Stimulated activated CD8-positive, alpha-beta memory T cell treated with anti-CD3 and anti-CD28 coated beads, Interleukin-15, amount 100 ng/mL, for 1 hour (primary cell): ENCODE results near the gene GRIN2C.

Experiments
- DNase-seq: peaks from one replicate; pipeline ENCODE4 v3.0.0-alpha.2; 2020; ENCODE audit warnings: low read depth

GRIN2C gene

DNA sequence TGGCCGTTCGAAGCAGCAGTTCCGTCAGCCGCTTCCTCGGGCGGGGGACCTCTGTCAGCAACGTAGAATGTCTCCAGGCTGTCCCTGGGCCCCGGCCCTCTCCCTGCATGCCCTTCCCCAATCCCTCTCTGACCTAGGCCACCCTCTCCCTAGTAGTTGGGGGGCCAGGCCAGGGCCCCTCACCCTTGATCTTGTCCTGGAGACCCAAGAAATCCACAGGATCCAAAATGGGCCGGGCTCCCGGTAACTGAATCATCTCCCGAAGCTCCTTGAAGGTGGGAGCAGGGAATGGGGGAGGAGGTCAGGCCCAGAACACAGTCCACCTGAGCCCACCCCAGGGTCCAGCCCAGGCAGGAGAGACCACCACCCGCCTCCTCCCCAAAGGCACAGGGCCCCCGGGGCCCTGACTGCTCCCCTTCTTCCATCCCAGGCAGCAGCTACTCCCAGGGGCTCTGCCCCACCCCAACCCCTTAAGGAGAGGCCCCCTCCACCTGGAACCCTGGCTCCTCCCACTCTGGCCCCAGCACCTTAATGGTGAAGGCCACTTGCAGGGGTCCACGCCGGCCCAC is 4.7 kb upstream of the GRIN2C start:
- no peak for DNase-seq

- no peak for DNase-seq
These were observed 4.0 kb upstream of the GRIN2C start for GRCh38 chr17:74863420-74864296.

DNA sequence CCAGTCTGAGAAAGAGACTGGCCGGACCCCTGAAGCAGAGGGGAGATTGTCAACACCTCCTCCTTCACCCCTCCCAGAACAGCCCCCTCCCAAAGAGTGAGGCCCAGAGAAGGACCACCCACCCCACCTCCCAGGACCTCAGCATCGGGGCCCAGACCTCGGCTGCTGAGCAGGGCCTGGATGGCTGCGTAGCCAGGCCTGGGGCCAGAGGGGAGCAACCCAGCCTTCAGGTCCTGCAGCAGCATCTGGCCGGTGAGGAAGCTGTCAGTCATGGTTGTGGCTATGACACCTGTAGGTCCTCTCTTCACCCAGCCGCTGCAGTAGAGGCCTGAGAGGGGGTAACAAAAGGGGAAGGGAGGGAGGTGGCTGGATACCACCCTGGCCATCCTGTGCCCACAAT is 3.2 kb upstream of the GRIN2C start:
- no peak for DNase-seq

DNA sequence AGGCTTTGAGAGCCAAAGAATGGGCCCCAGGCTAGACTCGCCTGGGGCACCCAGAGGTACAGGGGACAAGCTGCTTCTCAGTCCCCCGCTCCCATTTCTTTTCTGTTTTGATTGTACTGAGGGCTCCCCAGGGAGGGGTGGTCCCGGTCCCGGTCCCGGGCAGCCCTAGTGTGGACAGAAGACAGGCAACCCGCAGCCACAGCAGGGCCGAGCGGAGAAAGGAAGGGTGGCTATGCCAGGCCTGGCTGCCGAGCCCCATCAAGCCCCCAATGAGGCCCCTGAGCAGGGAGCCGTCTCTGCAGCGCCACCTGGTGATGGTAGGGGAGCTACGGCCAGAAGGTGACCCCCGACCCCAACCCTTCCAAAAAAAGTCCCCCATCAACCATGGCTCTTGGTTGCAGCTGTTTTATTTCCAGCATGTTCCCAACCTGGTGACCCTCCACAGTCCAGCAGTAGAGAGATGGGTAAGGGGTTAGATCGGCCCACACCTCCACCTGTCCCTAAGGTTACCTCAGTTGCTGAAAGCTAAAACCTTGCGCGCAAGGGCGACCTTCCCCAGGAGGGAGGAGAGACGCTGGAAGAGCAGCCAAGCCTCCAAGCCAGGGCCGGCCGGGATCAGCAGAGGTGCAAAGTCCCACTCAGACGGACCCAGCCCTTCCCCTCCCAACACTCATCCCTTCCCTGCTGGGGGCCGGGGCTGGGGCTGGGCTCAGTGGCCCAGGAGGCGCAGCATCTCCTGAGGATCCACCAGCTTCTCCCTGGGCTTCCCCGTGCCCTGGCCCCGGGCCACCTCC is 2.6 kb upstream of the GRIN2C start:
- DNase-seq, result peak; percentile 61

DNA sequence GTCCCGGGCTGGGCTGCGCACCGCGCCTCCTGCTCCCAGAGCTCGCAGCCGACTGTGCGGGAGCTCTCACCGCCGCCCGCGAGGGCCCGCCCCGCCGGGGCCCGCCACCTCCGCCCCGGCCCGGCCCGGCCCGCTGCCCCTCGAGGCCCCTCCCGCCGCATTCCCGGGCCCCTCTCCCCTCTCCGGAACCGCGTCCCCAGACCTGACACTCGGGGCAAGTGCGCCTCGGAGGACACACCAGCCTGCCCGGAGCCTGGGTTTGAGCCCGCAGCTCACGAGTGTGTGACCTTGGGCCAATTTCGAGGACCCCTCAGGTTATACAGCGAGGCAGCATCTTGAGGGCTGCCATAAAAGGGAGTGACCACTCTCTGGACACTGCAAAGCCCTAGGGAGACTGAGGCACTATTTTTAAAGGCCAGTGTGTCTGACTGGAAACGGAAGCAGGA is 2.0 kb upstream of the GRIN2C start:
- DNase-seq, result no peak

- no peak for DNase-seq
These were observed 1.4 kb upstream of the GRIN2C start for GRCh38 chr17:74860872-74861661.

DNA sequence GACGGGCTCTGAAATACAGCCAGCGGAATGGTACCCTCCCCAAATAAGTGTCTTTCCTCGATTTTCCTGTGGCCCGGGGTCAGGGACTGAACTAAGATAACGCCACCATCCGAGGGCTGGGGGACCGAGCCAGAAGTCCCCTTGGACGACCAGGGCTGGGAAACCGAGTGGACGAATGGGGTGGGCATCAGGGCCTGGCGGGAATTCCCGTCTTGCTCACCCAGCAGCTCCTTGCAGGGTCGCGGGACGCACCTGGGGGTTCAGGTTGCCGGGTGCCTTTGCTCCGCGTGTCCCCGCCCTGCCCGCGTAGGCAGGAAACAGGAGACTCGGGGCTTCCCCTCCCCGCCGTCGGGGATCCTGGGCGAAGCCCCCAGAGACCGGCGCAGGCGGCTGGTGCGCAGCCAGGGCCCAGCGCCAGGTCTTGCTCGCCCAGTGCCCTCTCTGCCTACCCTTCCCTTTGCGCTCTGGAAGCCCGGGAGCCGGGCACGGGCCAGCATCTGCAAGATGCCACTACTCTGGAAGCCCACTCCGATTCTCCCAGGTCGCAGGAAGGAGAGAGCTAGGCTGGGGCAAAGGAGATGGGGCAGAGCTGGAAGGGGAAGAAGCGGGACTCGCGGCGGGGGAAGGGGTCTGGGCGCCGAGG is 665 bp upstream of the GRIN2C start:
- DNase-seq, result no peak

DNA sequence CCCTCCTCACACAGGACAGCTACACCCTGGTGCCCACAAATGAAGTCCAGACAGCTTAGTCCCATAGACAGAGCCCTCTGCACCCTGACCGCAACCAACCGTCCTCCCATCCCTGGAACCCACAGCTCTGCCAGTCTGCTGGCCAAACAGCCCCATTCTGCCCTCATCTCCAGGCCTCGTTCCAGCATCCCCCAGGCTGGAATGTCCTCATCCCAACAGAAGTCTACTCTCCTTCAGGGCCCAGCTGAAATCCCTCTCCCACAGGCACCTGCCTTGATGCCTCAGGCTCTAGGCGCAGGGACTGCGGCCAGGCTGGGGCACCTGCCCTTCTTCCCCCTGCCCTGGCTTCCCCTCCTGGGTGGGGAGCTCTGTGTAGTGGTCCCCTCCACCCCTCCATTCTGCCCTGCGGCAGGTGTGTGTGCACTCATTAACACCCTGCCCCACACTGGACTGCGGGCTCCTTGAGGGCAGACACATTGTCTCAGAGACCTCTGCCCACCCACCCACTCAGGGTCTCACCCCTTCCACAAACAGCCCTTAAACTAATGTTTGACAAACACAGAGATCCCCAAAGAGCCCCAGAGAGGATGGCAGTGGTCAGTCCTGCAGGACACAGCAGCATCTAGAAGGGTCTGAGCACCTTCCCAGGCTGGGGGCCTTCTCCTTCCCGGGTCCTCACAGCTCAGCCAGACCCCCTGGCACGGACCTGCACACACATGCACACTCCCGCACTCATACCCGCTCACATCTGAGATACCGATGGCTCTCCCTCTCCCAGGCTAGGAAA is 820 bp downstream of the GRIN2C start:
- no peak for DNase-seq

- DNase-seq, result no peak
These were observed 2.5 kb downstream of the GRIN2C start for GRCh38 chr17:74857191-74857590.

DNA sequence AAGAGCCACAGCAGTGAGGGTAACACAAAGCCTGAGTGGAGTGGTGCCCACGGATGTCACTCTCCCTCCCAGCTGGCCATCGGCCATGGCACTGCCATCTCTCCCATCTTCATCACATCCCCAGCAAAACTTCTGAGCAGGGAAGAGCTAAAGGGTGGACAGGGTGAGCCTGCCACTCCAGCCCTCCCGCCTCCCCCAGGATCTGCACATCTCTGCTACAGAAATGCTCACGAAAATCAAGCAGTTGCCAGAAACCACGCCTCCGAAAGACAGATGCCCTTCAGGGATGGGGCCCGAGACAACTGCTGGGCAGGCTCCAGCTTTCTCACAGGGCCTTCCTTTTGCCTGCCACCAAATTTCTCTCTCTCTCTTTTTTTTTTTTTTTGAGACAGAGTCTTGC is 3.6 kb downstream of the GRIN2C start:
- no peak for DNase-seq

DNA sequence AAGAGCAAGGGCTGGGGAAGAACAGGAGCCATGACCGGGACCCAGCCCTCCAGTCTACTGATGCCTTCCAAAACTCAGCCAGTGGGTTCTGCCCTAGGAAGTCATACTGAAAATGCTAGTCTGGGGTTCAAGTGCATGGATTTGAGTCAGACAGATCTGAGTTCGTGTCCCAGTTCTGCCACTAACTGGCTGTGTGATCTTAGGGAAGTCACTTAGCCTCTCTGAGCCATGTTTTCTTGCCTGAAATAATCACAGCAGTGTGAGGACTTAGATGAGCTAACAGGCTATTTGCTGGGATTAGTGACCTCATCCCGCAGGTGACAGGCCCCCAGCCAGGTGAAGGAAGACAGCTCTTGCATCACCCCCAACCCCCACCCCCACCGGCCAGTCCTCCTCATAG is 4.4 kb downstream of the GRIN2C start:
- no peak for DNase-seq

DNA sequence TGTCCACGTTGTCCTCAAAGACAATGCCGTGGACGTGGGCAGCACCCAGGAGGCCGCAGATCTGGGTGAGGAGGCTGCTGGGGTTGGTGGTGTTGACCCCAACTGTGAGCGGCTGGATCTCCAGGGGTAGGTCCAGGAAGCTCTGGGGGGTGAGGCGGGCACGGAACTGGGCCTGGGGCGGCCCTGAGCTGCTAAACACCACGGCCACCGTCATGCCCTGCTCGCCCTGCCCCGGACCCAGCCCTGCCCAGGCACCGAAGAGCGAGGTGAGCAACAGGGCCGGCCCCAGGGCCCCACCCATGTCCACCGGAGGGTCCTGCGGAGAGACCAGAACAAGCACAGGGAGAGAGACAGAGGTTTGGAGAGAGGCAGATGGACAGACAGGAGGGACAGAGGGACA is 4.9 kb downstream of the GRIN2C start:
- no peak for DNase-seq

DNA sequence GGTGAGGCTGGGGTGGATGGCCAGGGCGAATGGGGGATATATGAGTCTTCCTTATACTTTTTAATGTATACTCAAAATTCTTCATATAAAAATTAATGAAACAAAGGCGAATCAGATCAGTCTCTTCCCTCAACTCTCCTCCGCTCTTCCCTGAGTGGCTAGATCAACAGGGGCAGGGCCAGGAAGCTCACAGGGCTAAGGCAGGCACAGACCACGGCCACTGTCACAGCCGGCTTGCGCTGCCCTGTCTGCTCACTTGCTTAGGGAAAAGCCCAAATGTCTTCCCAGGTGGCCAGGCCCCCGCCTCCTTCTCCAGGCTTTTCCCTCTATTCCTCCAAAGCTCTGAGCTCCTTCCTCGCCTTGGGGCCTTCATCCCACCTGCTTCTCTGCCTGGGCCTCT is 6.0 kb downstream of the GRIN2C start:
- DNase-seq, result no peak

DNA sequence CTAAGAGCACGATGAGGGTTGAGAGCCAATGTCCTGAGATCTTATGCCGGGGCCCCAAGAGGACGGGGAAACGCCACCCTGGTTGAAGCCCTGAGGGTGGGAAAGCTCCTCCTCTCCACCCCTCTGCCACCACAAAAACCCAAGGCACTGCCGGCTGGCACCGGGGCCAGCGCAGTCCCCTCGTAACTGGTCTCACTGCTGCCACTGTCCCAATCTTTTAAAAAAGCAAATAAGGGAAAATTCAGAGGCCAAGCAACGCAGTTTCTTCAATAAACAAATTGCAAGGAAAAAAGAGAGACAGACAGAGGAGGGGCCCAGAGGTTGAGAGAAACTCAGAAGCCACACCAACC is 6.7 kb downstream of the GRIN2C start:
- no peak for DNase-seq

DNA sequence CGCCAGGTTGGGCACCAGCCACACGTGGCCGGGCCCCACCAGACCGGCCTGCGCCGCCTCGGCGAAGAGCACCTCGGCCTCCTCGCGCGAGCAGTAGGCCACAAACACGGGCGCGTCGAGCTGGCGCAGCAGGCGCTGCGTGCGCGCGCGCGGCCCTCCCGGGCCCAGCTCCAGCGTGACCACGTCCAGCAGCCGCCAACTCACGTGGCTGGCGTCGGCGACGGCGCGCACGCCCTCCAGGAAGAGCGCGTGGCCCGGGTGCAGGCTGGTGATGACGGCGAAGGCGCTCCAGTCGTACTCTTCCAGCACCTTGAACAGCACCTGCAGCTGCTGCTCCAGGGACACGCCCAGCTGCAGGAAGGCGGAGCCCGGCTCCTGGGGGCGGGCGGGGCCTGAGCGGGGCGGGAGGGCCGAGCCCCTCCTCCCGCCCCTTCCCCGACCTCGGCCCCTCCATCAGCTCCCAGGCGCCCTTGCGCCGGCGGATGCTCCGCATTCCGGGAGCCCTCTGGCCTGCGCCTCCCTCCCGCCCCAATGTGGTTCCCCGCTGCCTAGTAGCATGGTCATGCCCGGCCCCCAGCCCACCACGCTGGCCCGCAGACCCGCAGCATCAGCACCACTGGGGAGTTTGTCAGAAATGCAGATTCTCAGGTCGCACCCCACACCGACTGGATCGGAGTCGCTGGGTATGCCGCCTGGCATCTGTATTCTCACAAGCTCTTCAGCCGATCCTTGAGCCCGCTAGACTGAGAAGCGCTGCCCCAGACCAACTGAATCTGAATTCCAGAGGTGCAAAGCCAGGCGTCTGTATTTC is 7.2 kb downstream of the GRIN2C start:
- no peak for DNase-seq

GRCh38 chr17:74851612-74852236 is 8.0 kb downstream of the GRIN2C start:
- no peak for DNase-seq

- DNase-seq, result no peak
These were observed 8.8 kb downstream of the GRIN2C start for GRCh38 chr17:74850914-74851313.

DNA sequence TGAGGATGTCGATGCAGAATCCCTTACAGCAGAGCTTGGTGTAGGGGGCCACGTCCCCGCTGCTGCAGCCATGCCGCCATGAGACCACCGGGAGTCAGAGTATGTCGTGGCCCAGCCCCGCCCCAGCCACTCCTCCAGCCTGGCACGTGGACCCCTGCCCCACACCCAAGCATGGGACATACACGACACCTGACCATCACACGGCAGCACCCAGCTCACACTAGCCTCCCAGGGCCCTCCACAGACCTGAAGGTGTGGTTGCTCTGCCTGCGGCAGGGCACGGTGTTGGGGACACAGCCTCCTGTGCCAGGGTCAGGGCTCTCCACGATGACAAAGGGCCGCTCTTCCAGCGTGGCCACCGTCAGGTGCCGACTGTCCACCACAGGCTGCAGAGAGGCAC is 9.4 kb downstream of the GRIN2C start:
- no peak for DNase-seq

DNA sequence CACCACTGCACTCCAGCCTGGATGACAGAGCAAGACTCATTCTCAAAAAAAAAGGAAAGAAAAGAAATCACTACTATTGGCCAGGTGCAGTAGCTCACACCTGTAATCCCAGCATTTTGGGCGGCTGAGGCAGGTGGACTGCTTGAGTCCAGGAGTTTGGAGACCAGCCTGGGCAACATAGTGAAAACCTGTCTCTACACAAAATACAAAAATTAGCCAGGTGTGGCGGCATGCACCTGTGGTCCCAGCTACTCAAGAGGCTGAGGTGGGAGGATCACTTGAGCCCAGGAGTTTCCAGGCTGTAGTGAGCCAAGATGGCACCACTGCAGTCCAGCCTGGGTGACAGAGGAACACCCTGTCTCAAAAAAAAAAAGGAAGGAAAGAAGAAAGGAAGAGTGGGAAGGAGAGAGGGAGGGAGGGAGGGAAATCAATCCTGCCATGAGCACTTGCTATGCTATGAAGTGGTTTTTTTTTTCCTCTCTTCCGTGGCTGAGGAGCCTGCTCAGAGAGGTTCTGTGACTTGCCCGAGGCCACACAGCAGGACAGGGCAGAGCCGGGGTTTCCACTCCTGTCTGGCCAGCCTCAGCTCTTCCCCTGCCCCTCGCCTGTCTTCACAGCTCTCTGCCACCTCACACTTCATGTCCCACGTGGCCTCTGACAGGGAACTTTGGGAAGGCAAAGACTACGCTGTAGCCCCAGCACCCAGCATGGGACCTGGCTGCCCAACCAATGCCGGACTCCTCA is 10.9 kb downstream of the GRIN2C start:
- no peak for DNase-seq
